COLO668 (cell line): Measurements from ENCODE around the gene POPDC3.
"Not testable (repeated sequence)": the region's sequence is repeated elsewhere in the genome, so short reads cannot be mapped to it uniquely, and the experiment has no call there.

Experiments
- DNase-seq: peaks from one replicate; lab custom pipeline; 2025; ENCODE audit not compliant: unreplicated experiment; lab: John Stamatoyannopoulos, UW

Gene POPDC3

DNA sequence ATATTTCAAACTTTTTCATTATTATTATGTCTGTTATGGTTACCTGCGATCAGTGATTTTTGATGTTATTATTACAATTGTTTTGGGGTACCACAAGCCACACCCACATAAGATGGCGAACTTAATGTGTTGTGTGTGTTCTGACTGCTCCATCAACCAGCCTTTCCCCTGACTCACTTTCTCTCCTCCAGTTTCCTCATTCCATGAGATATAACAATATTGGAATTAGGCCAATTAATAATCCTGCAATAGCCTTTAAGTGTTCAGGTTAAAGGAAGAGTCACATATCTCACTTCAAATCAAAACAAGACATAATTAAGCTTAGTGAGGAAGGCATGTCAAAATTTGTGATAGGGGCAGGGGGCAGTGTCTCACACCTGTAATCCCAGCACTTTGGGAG, 16.3 kb upstream of the POPDC3 start:
- no peak for DNase-seq

DNA sequence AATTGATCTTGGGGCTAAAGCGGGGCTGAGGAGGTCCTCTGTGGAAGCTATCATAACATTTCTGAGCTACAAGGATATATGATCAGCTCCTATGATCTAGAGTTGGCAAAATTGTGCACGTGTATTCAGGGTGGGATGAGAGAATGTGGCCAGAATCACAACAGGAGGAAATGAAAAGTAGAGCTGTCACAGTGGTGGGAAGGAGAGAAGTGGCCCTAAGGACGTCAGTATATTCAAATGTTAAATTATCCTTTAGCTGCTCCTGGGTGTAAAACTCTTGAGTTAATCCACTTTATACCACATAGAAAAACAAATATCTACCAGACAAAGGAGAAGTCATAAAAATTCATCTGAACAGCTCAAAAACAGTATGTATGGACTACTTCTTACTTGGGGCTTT, 14.8 kb upstream of the POPDC3 start:
- no peak for DNase-seq

DNA sequence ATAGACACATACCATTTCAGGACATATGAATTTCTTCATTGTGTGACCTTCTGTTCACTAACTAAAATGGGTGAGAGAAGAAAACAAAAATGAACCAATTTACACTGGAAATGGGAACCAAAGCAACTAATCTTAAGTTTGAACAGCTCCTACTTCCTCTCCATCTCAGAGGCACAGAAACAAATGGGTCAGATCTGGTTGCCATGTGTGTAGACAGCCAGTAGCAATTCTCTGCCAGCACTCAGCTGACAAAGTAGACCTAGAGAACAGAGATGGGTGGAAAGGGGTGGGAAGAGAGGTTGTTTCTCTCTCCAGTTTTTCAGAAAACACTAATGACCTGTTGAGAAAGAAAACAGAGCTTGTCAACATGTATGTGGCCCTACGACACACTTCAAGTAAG, 14.3 kb upstream of the POPDC3 start:
- no peak for DNase-seq

DNA sequence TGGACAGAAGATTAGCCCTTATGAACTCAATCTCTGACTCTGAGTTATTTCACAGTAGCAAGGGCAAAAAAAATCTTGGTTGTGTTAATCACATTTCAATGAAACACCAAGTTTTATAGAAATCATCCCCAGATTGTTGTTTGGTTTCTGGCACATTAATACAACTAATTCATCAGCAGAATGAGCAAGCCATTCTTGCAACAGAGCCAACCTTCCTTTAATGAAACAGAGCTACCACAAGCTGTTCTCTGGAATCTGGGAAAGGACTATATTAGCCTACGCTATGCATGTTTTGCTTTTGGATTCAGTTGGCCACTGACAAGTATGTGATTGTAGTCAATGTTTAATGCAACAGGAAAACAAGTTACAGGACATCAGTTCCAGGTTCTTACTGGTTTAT, 13.8 kb upstream of the POPDC3 start:
- DNase-seq = no peak

DNA sequence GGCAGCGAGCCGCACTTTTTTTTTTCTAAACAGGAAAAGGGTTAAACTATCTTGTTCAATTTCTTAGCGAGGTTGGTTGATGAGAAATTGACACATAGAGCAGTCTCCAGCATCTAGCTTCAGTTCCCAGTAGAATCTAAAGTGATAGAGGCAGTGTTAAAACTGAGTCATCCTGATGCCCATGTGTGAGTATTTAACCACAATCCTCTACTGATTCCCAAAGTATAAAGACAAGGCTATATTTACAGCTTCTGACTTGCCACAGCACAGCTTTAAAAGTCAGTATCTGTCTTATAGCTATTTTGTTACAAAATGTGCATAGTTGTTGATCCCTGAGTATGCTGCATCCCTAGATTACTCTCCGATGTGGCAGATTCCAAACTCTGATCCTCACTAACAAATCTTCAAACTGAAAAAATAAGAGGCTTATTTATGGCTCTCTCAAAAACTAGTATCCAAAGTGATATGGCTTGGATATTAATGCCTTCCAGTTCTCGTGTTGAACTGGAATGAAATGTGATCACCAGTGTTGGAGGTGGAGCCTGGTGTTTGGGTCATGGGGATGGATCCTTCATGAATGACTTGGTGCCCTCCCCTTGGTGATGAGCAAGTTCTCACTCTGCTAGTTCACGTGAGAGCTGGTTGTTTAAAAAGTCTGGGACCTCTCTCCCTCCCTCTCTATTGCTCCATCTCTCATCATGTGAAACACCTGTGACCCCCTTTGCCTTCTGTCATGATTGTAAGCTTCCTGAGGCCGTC, 13.1 kb upstream of the POPDC3 start:
- no peak for DNase-seq

DNA sequence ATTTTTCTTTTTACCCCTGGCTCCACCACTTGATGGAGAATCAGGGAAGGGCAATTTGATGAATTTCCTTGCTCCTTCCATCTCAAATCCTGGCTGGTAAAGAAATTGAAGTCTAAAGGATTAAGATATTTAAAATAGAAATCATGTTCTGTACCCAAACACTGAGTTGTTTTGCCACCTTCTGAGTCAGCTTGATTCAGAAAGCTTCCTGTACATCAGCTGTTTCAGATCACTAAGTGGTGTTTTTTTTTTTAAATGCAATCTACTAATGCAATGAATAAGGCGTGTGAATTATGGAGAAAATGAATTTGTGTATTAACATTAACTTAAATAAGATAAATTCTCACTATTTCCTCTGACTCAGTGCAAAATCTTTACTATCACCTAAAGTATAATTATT, 11.5 kb upstream of the POPDC3 start:
- DNase-seq = no peak

DNA sequence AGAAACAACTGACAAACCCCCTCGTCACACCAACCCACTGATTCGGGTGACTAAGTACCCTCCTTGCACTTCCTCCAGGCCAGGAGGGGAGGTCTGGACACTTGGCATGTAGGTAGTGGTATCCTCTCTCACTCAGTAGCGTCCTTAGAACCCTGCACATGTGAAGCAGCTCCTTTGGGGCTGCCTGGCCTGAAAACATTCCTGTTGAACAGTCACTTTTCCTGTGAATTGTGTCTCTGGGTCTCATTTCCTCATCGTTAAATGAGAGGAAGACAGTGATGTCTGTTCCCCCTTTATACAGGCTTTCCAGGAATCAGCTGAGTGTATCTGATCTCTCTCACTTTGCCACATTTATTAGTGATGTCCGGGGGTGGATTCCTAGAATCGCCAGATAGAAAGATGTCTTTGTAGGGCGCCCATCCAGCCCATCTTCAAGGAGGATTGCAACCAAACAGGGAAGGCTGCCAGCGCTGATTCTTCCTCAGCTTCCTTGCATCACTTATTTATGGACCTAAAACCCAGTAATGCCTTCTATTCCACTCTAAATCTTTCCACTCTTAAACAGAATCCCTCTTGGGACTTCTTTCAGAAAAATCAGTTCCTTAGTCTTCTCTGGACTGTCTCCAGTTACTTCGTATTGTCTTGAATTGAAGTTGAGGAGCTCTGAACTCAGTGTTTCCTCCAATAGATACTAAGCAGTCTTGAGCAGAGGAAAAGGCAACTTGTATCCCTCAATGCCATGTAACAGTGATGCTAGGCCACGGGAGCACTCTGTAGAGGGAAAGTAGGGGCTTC, 9.4 kb upstream of the POPDC3 start:
- DNase-seq = no peak

DNA sequence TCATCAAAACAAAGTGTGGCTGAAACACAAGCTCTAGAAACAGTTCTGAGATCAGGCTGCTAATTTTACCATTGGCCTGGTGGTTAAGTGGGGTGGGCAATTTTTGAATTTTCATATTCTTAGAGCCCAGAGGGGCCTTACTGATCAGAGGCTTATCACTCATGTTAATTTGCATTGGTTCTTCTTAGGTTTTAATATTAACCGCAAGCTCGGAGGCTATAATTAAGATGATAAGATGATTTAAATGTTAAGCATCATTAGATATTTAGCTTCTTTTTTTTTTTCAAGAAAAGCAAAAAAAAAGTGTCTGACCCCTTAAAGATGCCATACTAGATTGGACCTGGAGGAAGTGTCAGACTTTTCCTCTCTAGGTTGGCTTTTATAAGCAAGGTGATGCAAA, 8.4 kb upstream of the POPDC3 start:
- no peak for DNase-seq

DNA sequence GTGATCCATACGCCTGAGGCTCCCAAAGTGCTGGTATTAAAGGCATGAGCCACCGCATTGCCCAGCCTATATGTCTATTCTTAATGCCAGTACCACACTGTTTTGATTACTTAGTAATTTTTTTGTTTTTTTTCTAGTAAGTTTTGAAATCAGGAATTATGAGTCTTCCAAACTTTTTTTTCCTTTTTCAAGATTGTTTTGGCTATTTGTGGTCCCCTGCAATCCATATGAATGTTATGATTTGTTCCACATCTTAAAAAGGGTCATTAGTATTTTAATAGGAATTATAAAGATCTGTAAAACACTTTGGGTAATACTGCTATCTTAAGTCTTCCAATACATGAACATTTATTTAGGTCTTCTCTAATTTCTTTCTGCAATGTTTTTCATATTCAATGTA, 6.8 kb upstream of the POPDC3 start:
- no peak for DNase-seq

DNA sequence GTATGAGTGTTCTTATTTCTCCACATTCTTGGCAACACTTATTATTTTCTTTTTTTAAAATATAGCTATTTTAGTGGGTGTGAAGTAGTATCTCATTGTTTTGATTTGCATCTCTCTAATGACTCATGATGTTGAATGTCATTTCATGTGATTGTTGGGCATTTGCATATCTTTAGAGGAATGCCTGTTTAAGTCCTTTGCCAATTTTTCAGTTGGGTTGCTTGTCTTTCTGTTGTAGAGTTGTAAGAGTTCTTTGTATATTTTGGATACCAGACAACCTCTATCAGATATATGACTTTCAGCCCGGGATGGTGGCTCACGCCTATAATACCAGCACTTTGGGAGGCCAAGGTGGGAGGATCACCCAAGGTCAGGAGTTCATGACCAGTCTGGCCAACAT, 5.1 kb upstream of the POPDC3 start:
- no peak for DNase-seq

DNA sequence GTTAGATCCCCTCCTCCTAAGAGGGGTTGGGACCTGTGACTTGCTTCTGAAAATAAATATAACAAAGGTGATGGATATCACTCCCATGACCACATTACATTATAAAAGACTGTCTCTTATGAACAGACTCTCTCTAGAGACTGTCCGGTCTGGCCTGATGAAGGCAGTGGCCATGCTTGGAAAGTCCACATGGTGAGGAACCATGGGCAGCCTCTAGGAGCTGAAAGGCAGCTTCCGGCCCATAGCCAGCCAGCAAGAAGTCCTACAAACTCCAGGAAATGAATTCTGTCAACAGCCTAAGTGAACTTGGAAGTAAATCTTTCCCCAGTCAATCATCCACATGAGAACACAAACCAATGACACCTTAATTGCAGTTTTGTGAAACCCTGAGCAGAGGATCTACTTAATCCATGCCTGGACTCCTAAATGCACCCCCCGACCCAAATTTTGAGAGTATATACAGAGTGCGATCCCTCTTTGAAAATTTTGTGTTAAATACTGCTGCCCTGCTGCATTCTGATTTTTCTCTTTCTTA, 2.2 kb upstream of the POPDC3 start:
- no peak for DNase-seq

DNA sequence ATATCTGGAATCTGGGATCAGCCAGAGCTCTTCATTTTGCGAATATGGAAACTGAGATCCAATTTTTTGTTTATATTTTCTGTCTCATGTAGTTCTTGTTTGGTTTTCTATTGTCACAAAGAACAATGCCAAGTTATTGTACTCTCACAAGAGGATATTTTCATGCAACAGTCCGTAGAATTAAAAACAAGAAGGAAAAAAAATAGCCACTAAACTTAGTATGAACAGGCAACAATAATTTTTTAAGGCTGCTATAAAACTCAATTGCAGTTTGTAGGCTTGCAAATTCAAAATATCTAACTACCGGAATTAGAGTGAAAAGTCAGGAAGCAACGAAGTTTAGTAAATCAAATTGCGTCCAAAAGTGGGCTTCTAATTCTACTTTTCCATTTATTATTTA, 1.2 kb downstream of the POPDC3 start:
- DNase-seq = no peak

DNA sequence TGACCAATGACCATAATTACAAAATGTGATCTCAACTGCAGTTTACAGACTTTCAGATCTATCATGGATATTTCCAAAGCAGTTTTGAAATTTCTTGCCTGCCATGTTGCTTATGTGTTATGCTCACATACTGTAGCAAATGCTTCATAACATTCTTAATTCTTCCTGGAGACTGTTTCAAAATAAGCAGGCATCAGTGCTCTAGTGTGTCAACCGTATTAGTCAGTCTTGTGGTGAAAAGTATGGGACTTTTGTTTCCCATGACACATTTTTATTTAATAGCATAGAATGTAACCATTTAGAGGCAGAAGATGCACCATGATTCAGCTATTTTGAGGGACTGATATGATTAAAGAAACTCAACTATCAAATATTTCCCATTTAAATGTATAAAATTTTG, 1.7 kb downstream of the POPDC3 start:
- no peak for DNase-seq

DNA sequence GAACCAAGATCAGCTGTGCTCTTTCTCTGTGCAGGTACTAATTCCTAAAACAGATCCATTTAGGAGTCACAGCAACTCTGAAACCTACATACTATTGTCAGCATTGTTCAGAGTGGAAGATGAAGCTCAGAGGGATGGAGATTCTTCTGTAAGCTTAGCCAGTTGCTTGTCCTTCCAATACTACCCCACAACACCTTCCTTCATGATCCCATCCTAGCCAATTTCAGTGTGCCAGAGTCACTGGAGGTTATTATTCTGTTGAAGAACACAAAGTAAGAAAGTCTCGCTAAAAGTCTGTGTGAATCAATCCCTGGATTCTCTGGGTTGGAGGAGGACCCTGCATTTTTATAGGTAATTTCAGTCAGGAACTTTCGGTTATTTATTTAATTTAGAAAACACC, 2.3 kb downstream of the POPDC3 start:
- DNase-seq = no peak

DNA sequence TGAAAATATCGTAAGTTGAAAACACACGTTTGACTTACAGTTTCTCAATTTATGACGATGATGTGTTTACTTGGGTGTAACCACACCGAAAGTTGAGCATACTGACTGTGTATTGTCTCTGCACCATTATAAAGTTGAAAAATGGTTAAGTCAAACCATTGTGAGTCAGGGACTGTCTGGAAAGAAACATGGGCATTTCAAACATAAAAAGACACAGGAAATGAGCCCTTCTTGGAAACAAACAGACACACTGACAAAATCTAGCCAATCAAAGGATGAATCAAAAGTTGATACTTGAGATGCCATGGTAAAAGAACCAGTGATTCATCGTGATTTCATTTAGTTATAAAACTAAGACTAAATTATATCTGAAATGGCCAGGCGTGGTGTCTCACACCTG, 5.3 kb downstream of the POPDC3 start:
- no peak for DNase-seq

DNA sequence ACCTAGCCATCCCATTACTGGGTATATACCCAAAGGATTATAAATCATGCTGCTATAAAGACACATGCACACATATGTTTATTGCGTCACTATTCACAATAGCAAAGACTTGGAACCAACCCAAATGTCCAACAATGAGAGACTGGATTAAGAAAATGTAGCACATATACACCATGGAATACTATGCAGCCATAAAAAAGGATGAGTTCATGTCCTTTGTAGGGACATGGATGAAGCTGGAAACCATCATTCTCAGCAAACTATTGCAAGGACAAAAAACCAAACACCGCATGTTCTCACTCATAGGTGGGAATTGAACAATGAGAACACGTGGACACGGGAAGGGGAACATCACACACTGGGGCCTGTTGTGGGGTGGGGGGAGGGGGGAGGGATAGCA, 7.3 kb downstream of the POPDC3 start:
- DNase-seq = not testable (repeated sequence)

DNA sequence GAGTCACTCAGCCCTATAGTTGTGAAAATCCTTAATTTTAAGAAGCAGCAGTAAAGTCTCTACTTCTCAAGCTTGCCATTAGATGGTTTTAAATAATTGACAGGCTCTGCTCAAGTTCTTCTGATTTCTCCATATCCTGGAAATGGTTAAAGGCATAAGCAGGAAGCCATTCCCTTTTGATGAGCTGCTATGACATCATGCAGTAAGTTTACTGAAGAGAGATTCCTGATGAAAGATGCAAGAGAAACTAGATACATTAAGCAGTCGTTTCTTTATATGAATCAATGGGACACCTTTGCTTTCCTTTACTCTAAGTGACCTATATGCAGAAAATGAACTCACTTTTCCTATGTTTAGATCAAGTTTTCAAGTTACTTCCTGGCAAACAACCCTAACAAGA, 9.8 kb downstream of the POPDC3 start:
- no peak for DNase-seq

DNA sequence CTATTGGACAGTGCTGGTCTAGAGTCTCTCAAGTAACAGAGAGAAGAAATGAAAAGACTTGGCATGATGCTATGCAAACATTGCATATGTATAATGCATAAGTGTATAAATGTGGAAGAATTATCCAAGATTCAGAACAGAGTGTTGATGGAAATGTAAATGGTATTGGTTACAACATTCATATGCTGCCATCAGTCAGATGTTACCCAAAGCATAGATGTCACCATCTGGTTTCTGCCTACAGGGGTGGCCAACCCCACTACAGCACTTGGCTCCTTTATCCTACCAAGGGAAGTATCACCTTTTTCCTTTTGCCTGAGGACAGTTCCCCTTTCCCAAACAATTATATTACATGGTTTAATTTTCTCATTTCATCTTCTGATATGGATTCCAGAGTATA, 11.9 kb downstream of the POPDC3 start:
- DNase-seq = no peak

DNA sequence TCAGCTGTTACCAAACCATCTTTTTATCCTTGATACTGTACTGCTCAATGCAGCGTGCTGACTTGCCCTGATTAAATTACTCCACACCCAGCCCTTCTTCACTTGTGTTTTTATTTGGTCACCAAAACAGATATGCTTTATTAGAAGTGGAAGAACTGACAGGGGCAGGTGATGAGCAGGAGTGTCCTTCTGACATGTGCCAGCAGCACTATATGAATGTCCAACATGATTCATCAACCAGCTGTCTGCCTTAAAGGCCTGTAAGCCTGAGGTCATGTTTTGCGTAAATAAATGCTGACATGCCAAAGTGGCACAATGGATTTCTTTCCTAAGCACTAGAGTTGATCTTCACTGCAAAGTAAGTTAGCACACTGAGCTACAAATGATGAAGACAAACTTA, 15.4 kb downstream of the POPDC3 start:
- peak; percentile 55 for DNase-seq

DNA sequence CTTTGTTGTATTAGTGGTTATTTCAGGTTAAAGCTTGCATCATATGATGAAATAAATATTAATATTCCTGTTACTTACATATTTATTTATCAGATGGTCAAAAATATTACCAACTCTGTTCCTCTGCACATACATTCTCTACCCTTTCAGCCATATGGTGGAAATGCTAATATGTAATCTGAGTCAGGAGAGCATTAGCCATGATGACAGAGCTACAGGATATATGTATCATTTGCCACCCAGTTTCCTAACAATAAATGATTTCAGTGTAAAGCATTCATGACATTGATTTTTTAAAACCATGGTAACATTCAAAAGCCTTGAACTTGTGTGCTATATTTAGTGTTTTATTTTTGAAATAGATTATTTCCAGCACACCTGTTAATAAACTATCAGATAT, 16.6 kb downstream of the POPDC3 start:
- DNase-seq = no peak

DNA sequence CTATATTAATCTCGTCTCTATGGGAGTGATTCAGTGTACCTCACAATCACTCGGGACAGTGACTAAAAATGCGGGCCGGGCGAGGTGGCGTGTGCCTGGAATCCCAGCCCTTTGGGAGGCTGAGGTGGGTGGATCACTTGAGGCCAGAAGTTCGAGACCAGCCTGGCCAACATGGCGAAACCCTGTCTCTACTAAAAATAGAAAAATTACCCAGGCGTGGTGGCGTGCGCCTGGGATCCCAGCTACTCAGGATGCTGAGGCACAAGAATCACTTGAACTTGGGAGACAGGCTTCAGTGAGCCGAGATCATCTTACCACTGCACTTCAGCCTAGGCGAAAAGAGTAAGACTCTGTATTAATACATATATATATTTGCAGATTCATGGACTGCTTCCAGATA, 17.4 kb downstream of the POPDC3 start:
- DNase-seq = no peak

DNA sequence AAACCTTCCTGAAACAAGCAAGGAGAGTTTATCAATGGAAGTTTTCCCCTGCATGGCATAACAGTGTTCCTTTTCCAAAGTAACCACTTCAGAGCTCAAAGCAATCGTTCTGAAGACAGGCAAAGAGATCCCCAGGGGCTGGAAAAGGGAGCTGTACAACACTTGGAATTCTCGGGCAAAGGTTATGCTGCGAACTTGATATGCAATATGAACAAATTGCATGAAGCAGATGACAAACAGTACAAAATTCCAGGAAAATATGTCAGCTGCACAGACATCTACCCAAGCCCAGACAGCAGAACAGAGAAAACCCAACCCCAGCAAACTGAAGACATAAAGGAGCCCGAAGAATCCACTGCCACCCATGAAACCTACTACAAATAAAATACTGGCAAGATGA, 18.4 kb downstream of the POPDC3 start:
- no peak for DNase-seq
